Uterus (tissue), 2 donors: ENCODE data around the gene NPAS2.

ENCODE experiments used
- CTCF ChIP-seq, 4 experiments: fragments of 200-600 bp in 2 of 4; fragments of 450-650 bp in 2 of 4; sonication (generic) in 2 of 4; IDR thresholded peaks; one replicate each; pipeline ENCODE4 v1.5.1; 2016 to 2019; ENCODE audit warnings: antibody characterized with exemption in 4 of 4, mild to moderate bottlenecking in 2 of 4, moderate library complexity in 1 of 4
- POLR2A ChIP-seq, 2 donors: fragments of 450-650 bp; IDR thresholded peaks; one replicate each; pipeline ENCODE4 v1.6.1; 2016; ENCODE audit warnings: antibody characterized with exemption in 2 of 2, mild to moderate bottlenecking in 1 of 2, moderate library complexity in 1 of 2

GRCh38 chr2:100893392-100894104 is 73.6 kb downstream of the NPAS2 start:
- TF ChIP-seq CTCF (IDR thresholded peaks at IDR 0.05) (no peak), POLR2A (IDR thresholded peaks at IDR 0.05) (no peak)
